CD4-positive, alpha-beta T cell (primary cell): Measurements from ENCODE around the gene NUDT22. TPM values are rescaled to one million over a fixed set of nuclear protein-coding genes. Genes with fewer than 3 reads are reported as not detected.

Experiments used
- ATAC-seq: fragments of 200-7000 bp; cut with Tn5 transposase; one replicate; pipeline ENCODE4 v1.10.0; 2022; ENCODE audit warnings: mild to moderate bottlenecking; ENCODE audit not compliant: poor library complexity
- CTCF ChIA-PET: fragments of 350-600 bp; sonication (Branson Sonifier 250); formaldehyde crosslinking; loops from one replicate; lab custom pipeline; 2021; ENCODE audit warnings: antibody characterized with exemption, inconsistent platforms; lab: Charles Lee
- POLR2A ChIA-PET: fragments of 350-600 bp; sonication (Branson Sonifier 250); formaldehyde crosslinking; loops from one replicate; lab custom pipeline; 2021; ENCODE audit warnings: antibody characterized with exemption, inconsistent platforms; lab: Charles Lee
- DNase-seq, 14 experiments: peaks; one replicate each; pipeline ENCODE4 v3.0.0-alpha.2; 2013 to 2020; ENCODE audit warnings: mixed read lengths in 2 of 14
- H3K27ac ChIP-seq, 2 donors: one replicate each; pipeline versions ENCODE4 v1.5.1 to v1.7.0; 2013; ENCODE audit warnings: low read length in 2 of 2, low read depth in 1 of 2, mild to moderate bottlenecking in 1 of 2
- H3K27me3 ChIP-seq, 2 experiments: 1 replicate in 1 of 2; 2 replicates in 1 of 2; pipeline versions ENCODE4 v1.6.1 to v1.7.0; 2013; ENCODE audit warnings: low read length in 2 of 2, control low read depth in 1 of 2, mild to moderate bottlenecking in 1 of 2, moderate library complexity in 1 of 2; ENCODE audit not compliant: insufficient read depth in 2 of 2, control insufficient read depth in 1 of 2
- H3K36me3 ChIP-seq: one replicate; pipeline ENCODE4 v1.6.1; 2013; ENCODE audit warnings: low read length, control low read depth; ENCODE audit not compliant: insufficient read depth
- H3K4me1 ChIP-seq: one replicate; pipeline ENCODE4 v1.6.1; 2013; ENCODE audit warnings: low read length, control low read depth; ENCODE audit not compliant: insufficient read depth
- H3K4me3 ChIP-seq: one replicate; pipeline ENCODE4 v1.5.1; 2013; ENCODE audit warnings: mild to moderate bottlenecking, low read length, moderate library complexity
- H3K9me3 ChIP-seq, 2 experiments: 1 replicate in 1 of 2; 2 replicates in 1 of 2; pipeline versions ENCODE4 v1.6.1 to v1.7.0; 2013; ENCODE audit warnings: low read length in 2 of 2, mild to moderate bottlenecking in 2 of 2, control low read depth in 1 of 2, moderate library complexity in 1 of 2; ENCODE audit not compliant: control insufficient read depth in 1 of 2, insufficient read depth in 1 of 2
- H3K27ac Mint-ChIP-seq: one replicate; pipeline ENCODE4 v1.8.0; 2020; ENCODE audit warnings: mixed read lengths
- H3K27me3 Mint-ChIP-seq: one replicate; pipeline ENCODE4 v1.8.0; 2021; ENCODE audit warnings: mixed read lengths
- H3K36me3 Mint-ChIP-seq: one replicate; pipeline ENCODE4 v1.8.0; 2021; ENCODE audit warnings: low read depth, mixed read lengths
- H3K4me1 Mint-ChIP-seq: one replicate; pipeline ENCODE4 v1.8.0; 2021; ENCODE audit warnings: low read depth, mixed read lengths
- H3K4me3 Mint-ChIP-seq: one replicate; pipeline ENCODE4 v1.8.0; 2020; ENCODE audit warnings: mild to moderate bottlenecking, mixed read lengths
- H3K9me3 Mint-ChIP-seq: one replicate; pipeline ENCODE4 v1.8.0; 2020; ENCODE audit warnings: mixed read lengths
- intact Hi-C, 2 experiments: fragments of 100-400 bp; cut with DNase I in 1 of 2; cut with micrococcal nuclease in 1 of 2; formaldehyde crosslinking; loops; one replicate each; pipeline versions ENCODE4 v1.15.1 to v1.9.0; 2023 to 2025; cut with DNase I, micrococcal nuclease
- total RNA-seq, 174 experiments: library from RNA in 2 of 174; stranded (reverse) in 2 of 174; gene quantifications; one replicate each; pipeline ENCODE4 v1.2.3 and lab custom pipeline; 2021 to 2026
- TF ChIP-seq, protein P1 (sequence below): fragments of 200-600 bp; IDR thresholded peaks from one replicate; pipeline ENCODE4 v1.8.0; 2022; ENCODE audit warnings: antibody characterized with exemption, mild to moderate bottlenecking

The NUDT22 gene
- total RNA-seq, 2 experiments from 2014 or later: 26.8 to 26.9 TPM

DNA sequence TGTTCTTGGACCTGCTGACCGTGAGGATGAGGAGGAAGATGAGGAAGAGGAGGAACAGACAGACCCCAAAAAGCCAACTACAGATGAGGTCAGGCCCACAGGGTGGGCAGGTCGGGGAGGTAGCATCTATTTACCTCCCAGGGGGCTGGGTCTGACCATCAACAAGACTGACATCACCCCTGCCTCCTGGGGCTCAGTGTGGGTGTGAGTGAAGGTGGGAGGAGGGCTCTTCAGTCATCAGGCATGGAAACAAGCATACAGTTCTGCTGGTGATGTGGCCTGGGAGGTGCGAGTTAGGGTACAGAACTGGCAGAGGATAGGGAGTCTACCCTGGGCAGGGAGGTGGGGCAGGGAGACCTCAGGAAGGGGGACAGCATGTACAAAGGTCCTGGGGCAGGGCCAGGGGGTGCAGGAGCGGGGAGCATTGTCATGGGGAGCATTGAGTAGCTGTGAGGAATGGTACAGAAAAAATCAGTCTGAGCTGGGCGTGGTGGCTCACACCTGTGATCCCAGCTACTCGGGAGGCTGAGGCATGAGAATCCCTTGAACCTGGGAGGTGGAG is 34.2 kb downstream of the NUDT22 start:
- Mint-ChIP-seq H3K27ac (no peak overlapping the region), H3K9me3 (no peaks in the 10 kb centered on the region), H3K27me3 (no peaks in the 10 kb centered on the region), H3K4me3 (no peak overlapping the region), H3K36me3 (peaks cover 13% of the 10 kb centered on the region), H3K4me1 (no peaks in the 10 kb centered on the region)
- TF ChIP-seq, protein P1, sequence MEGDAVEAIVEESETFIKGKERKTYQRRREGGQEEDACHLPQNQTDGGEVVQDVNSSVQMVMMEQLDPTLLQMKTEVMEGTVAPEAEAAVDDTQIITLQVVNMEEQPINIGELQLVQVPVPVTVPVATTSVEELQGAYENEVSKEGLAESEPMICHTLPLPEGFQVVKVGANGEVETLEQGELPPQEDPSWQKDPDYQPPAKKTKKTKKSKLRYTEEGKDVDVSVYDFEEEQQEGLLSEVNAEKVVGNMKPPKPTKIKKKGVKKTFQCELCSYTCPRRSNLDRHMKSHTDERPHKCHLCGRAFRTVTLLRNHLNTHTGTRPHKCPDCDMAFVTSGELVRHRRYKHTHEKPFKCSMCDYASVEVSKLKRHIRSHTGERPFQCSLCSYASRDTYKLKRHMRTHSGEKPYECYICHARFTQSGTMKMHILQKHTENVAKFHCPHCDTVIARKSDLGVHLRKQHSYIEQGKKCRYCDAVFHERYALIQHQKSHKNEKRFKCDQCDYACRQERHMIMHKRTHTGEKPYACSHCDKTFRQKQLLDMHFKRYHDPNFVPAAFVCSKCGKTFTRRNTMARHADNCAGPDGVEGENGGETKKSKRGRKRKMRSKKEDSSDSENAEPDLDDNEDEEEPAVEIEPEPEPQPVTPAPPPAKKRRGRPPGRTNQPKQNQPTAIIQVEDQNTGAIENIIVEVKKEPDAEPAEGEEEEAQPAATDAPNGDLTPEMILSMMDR: no peak
- Histone ChIP-seq H3K4me3 (no peak overlapping the region), H3K27me3 (no peaks in the 10 kb centered on the region), H3K9me3 (no peaks in the 10 kb centered on the region), H3K27ac (no peak overlapping the region), H3K4me1 (peaks cover 7% of the 10 kb centered on the region), H3K36me3 (peaks cover 24% of the 10 kb centered on the region)
- no peak for ATAC-seq
- intact Hi-C loops: no loop called here
- ChIA-PET CTCF (no interaction called here), POLR2A (no interaction called here)
- no peak for DNase-seq

DNA sequence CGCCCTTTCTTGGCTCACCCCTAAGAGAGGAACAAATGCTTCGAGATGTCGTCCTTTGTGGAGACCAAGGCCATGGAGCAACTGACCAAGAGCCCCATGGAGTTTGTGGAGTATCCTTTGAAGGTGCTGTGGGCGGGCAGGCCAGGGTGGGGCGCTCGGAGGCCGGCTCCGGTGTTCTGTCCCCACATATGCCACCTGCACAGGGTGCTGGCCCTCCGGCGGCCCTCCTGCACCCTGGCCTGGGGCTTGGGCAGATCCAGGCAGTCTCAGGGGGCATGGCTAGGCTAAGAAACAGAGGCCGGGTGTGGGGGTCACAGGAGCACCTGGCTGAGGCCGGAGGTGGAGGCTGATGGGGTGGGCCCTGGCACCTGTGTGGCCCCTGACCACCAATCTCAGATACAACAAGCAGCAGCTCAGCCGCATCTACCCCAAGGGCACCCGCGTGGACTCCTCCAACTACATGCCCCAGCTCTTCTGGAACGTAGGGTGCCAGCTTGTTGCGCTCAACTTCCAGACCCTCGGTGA is 35.5 kb downstream of the NUDT22 start:
- POLR2A ChIA-PET: no interaction called here
- H3K27me3 Mint-ChIP-seq: no peaks in the 10 kb centered on the region
- H3K36me3 Mint-ChIP-seq: peaks cover 13% of the 10 kb centered on the region
- no peaks in the 10 kb centered on the region for H3K9me3 Mint-ChIP-seq
- Histone ChIP-seq H3K27ac (no peak overlapping the region), H3K9me3 (no peaks in the 10 kb centered on the region), H3K36me3 (peaks cover 21% of the 10 kb centered on the region), H3K4me1 (peaks cover 7% of the 10 kb centered on the region), H3K27me3 (no peaks in the 10 kb centered on the region), H3K4me3 (no peak overlapping the region)
- ATAC-seq: no peak
- intact Hi-C loops: no loop called here
- H3K27ac Mint-ChIP-seq: no peak overlapping the region
- H3K4me3 Mint-ChIP-seq: no peak overlapping the region
- no peak for DNase-seq
- CTCF ChIA-PET: interaction anchor here (1.1 kb wide), 1 partner anchor 57 kb away, joined by 4 read pairs; no protein-coding TSS in a partner anchor
- H3K4me1 Mint-ChIP-seq: no peaks in the 10 kb centered on the region
- TF ChIP-seq, protein P1: no peak

DNA sequence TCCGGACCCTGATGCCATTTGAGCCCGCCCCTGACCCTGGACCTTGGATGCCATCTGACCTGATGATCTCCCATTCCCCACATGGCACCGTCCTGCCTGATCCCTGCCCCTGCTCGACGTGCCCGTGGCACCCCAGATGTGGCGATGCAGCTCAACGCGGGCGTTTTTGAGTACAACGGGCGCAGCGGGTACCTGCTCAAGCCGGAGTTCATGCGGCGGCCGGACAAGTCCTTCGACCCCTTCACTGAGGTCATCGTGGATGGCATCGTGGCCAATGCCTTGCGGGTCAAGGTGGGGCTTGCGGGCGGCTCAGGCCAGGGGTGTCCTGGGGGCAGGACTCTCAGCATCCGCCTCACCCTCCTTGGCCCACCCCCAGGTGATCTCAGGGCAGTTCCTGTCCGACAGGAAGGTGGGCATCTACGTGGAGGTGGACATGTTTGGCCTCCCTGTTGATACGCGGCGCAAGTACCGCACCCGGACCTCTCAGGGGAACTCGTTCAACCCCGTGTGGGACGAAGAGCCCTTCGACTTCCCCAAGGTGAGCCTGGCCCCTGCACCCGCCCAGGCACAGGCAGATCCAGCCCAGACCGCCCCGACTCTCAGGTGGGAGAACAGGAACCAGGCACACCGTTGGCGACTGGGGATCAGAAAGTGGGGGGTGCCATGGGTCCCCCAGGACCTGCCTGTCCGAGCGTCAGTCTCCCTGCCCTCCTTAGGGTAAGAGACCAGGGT is 36.4 kb downstream of the NUDT22 start:
- peaks cover 13% of the 10 kb centered on the region for H3K36me3 Mint-ChIP-seq
- Histone ChIP-seq H3K4me1 (peaks cover 7% of the 10 kb centered on the region), H3K27me3 (no peaks in the 10 kb centered on the region), H3K9me3 (no peaks in the 10 kb centered on the region), H3K36me3 (peaks cover 20% of the 10 kb centered on the region), H3K27ac (no peak overlapping the region), H3K4me3 (no peak overlapping the region)
- TF ChIP-seq, protein P1: no peak
- H3K9me3 Mint-ChIP-seq: no peaks in the 10 kb centered on the region
- H3K27ac Mint-ChIP-seq: no peak overlapping the region
- POLR2A ChIA-PET: interaction anchor here (0.9 to 1.0 kb wide), 2 partner anchors 22 to 57 kb away, joined by 3 read pairs; partner anchors contain the start of gene BAD
- no peaks in the 10 kb centered on the region for H3K4me1 Mint-ChIP-seq
- H3K4me3 Mint-ChIP-seq: no peak overlapping the region
- intact Hi-C loops: no loop called here
- H3K27me3 Mint-ChIP-seq: no peaks in the 10 kb centered on the region
- ATAC-seq: no peak
- no peak for DNase-seq
- CTCF ChIA-PET: interaction anchor here (1.5 kb wide), 1 partner anchor 38 kb away, joined by 5 read pairs; no protein-coding TSS in a partner anchor
